CD1c-positive myeloid dendritic cell (primary cell): ENCODE data around the gene LRRC28.

Experiments used
- DNase-seq: peaks from one replicate; pipeline ENCODE4 v3.0.0-alpha.2; 2016; ENCODE audit errors: extremely low spot score

Gene LRRC28

GRCh38 chr15:99305761-99306505 lies 54.7 kb downstream of the LRRC28 start:
- DNase-seq: no peak

GRCh38 chr15:99306694-99307338 lies 55.5 kb downstream of the LRRC28 start:
- no peak for DNase-seq

GRCh38 chr15:99307735-99308134 lies 56.5 kb downstream of the LRRC28 start:
- DNase-seq: no peak

GRCh38 chr15:99310745-99311144 lies 59.5 kb downstream of the LRRC28 start:
- DNase-seq: no peak

GRCh38 chr15:99312228-99312627 lies 60.9 kb downstream of the LRRC28 start:
- no peak for DNase-seq

- DNase-seq: no peak
Measured at GRCh38 chr15:99312794-99313193, 61.5 kb downstream of the LRRC28 start.

- no peak for DNase-seq
Measured at GRCh38 chr15:99315636-99316035, 64.4 kb downstream of the LRRC28 start.

- DNase-seq: no peak
Measured at GRCh38 chr15:99320374-99321215, 69.3 kb downstream of the LRRC28 start.

GRCh38 chr15:99321468-99321867 lies 70.2 kb downstream of the LRRC28 start:
- DNase-seq: peak; percentile 7

GRCh38 chr15:99322643-99323405 lies 71.5 kb downstream of the LRRC28 start:
- DNase-seq: no peak

- peak; percentile 87 for DNase-seq
Measured at GRCh38 chr15:99324082-99324620, 72.9 kb downstream of the LRRC28 start.

- DNase-seq: no peak
Measured at GRCh38 chr15:99324700-99325099, 73.4 kb downstream of the LRRC28 start.

GRCh38 chr15:99326235-99326634 lies 75.0 kb downstream of the LRRC28 start:
- no peak for DNase-seq

- peak; percentile 16 for DNase-seq
Measured at GRCh38 chr15:99328106-99329072, 77.1 kb downstream of the LRRC28 start.

- no peak for DNase-seq
Measured at GRCh38 chr15:99331381-99331780, 80.1 kb downstream of the LRRC28 start.

GRCh38 chr15:99333413-99333812 lies 82.1 kb downstream of the LRRC28 start:
- DNase-seq: no peak

GRCh38 chr15:99333981-99334380 lies 82.7 kb downstream of the LRRC28 start:
- no peak for DNase-seq

- DNase-seq: no peak
Measured at GRCh38 chr15:99335508-99335907, 84.2 kb downstream of the LRRC28 start.

- no peak for DNase-seq
Measured at GRCh38 chr15:99336794-99337193, 85.5 kb downstream of the LRRC28 start.

- no peak for DNase-seq
Measured at GRCh38 chr15:99340347-99340746, 89.1 kb downstream of the LRRC28 start.
